Measurements from ENCODE around the gene EPHA2. TPM values are rescaled to one million over a fixed set of nuclear protein-coding genes. Genes with fewer than 3 reads are reported as not detected.

Gene EPHA2
- total RNA-seq, 2 donors from 2014 or later: 19.5 to 26.7 TPM

DNA sequence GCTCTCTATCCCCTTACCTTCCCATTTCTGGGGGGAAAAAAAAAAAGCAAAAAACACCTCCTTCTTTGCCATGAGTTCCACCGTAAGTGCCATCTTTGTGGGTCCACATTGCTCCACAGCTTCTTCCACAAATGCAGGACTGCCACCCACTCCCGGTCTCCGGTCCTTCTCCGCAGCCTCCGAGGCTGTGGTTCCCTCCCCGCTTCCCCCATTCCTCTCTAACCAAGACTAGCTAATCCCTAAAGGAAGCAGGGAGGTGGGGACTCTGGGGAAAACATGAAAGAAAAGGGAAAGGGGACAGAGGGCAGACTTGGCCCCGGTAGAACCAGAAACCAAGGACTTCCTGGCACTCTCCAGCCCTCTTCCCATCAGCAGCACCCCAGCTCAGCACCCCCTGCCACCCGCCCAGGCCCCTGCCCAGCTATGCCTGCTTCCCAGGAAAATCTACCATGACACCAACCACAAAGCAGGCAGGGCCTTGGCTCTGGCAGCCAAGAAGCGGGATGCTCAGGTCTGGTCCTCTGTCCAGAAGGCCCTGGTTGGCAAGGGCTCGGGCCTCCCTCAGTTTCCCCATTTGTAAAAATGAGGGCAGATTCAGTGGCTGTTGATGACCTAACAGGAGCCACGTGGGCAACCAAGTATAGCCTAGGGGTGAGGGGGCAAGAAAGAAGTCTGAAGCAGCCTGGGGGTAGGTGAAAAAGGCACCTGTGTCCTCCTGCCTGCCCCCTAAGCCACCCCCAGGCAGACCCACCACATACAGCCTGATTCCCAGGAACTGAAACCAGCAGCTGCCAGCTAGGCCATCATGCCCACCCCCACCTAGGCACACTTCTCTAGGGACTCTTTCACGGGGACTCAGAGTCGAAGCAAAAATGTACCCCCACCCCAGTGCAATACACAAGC is 2.5 kb downstream of the EPHA2 start:
- Histone ChIP-seq H3K9me3 (no peaks in the 10 kb centered on the region), H3K4me3 (peak overlapping the region in 1 of 2 donors; percentile 15), H3K36me3 (replicated peaks in 1 of 2; ENCODE audit: insufficient read depth in 1 of 2, low read depth in 2 of 2) (peaks cover 0 to 3% of the 10 kb centered on the region in 2 donors), H3K27ac (peak overlapping the region; percentile 91 to 94 (median 92)), H3K4me1 (peaks cover 59% of the 10 kb centered on the region), H3K27me3 (no peaks in the 10 kb centered on the region)
- ATAC-seq (no peak), DNase-seq (no peak)
- TF ChIP-seq, protein P1, sequence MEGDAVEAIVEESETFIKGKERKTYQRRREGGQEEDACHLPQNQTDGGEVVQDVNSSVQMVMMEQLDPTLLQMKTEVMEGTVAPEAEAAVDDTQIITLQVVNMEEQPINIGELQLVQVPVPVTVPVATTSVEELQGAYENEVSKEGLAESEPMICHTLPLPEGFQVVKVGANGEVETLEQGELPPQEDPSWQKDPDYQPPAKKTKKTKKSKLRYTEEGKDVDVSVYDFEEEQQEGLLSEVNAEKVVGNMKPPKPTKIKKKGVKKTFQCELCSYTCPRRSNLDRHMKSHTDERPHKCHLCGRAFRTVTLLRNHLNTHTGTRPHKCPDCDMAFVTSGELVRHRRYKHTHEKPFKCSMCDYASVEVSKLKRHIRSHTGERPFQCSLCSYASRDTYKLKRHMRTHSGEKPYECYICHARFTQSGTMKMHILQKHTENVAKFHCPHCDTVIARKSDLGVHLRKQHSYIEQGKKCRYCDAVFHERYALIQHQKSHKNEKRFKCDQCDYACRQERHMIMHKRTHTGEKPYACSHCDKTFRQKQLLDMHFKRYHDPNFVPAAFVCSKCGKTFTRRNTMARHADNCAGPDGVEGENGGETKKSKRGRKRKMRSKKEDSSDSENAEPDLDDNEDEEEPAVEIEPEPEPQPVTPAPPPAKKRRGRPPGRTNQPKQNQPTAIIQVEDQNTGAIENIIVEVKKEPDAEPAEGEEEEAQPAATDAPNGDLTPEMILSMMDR (IDR thresholded peaks at IDR 0.05): no peak
- TF ChIP-seq POLR2A (IDR thresholded peaks at IDR 0.05): no peak
- intact Hi-C loops (cut with DNase I): no loop called here
- WGBS, 2 donors: 55 to 65% methylated on average over 13 of the region's 13 CpGs

DNA sequence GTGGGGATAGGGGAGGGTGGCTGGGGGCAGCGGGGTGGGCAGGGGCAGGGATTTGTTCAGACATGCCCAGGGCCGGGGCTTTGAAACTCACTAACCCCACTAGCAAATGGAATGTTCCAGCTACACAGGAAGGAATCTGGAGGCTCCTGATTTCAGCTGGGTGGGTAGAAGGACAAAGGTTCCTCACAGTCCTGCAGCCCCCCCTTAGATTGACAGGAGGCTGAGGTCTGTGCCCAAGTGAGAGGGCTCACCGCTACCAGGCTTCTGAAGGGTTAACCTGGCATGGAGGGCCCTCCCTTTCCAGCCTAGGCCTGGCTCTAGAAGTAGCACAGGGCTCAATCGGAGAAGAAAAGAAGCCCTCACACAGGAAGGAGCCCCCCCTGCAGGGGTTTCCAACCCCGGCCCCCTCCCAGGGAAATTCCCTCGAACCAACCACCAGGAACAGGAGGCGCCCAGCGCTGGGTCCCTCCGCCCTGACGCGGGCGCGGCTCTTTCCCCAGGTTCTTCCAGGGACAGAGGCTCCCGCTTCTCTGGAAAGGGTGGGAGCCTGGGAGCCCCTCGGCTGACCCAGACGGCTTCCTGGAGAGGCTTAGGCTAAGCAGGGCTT is 3.3 kb downstream of the EPHA2 start:
- no peak for ATAC-seq
- intact Hi-C loops (cut with DNase I): no loop called here
- Histone ChIP-seq H3K27me3 (no peaks in the 10 kb centered on the region), H3K9me3 (no peaks in the 10 kb centered on the region), H3K36me3 (replicated peaks in 1 of 2; ENCODE audit: insufficient read depth in 1 of 2, low read depth in 2 of 2) (peaks cover 0 to 3% of the 10 kb centered on the region in 2 donors), H3K4me1 (peaks cover 66% of the 10 kb centered on the region), H3K27ac (peak overlapping the region; percentile 18 to 94 (median 92)), H3K4me3 (no peak overlapping the region)
- 53 to 78% methylated on average over 16 of the region's 16 CpGs for WGBS, 2 donors
- TF ChIP-seq POLR2A (IDR thresholded peaks at IDR 0.05): peak in 2 of 3 donors; percentile 16 to 28
- TF ChIP-seq, protein P1 (IDR thresholded peaks at IDR 0.05): no peak
- DNase-seq: no peak

DNA sequence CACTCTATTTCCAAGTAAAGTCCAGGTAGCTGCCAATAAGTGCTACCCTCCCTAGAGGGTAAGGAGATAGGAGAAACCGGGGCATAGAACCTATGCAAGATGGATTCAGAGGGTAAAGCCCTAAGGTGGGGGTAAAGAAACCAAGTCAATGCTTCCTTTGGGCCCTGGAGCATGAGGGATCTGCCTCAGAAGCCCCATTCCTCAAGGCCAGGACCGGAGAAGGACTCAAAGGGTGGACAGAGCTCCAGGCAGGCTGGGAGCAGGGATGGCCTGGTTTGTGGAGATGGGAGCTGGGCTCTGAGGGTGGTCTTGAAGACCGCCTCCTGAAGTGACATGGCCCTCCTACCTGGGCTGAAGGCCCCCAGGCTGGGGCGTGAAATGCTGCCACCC is 3.9 kb downstream of the EPHA2 start:
- Histone ChIP-seq H3K4me1 (peaks cover 72% of the 10 kb centered on the region), H3K27ac (peak overlapping the region; percentile 18 to 94 (median 92)), H3K4me3 (no peak overlapping the region), H3K36me3 (replicated peaks in 1 of 2; ENCODE audit: insufficient read depth in 1 of 2, low read depth in 2 of 2) (peaks cover 0 to 3% of the 10 kb centered on the region in 2 donors), H3K27me3 (no peaks in the 10 kb centered on the region), H3K9me3 (no peaks in the 10 kb centered on the region)
- TF ChIP-seq POLR2A (IDR thresholded peaks at IDR 0.05): no peak
- TF ChIP-seq, protein P1 (IDR thresholded peaks at IDR 0.05): no peak
- intact Hi-C loops (cut with DNase I): no loop called here
- ATAC-seq: no peak
- no peak for DNase-seq
- WGBS, 2 donors: 85% methylated on average over 1 to 4 of the region's 4 CpGs

DNA sequence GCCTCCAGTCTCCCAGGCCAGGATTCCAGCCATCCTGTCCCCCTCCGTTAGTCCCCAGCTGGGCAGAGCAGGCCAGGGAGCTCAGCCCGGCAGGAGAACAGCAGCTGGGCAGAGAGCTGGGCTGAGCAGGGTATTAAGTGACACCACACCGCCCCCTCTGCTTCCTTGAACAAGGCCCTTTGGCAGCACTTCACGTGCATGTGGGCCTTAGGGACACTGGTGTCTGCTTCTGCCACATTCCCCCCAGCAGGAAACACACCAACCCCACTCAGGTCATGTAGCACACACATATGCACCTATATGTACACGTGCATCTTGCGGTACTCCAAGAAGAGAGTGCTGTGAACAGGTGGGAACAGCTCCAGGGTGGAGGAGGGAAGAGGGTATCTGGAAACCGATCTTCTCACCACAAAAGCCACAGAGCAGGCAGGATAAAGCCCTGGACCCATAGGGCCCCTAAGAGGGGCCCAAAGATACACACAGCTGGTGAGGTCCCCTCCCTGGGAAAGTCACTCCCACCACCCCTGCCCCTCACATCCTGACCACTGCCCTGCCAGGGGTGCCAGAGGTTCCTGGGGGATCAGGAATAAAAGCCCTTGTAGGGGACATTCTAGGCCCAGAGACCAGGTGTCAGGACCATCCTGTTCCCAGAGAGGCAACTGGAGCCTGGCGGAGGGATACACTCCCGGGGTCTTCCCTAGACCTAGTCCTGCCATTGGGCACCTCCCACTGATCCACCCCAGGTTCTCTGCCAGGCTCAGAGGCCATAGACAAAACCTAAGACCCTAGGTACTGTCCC is 4.5 kb downstream of the EPHA2 start:
- Histone ChIP-seq H3K27ac (peak overlapping the region in 3 of 4 donors; percentile 91 to 94 (median 93)), H3K36me3 (replicated peaks in 1 of 2; ENCODE audit: insufficient read depth in 1 of 2, low read depth in 2 of 2) (peaks cover 0 to 3% of the 10 kb centered on the region in 2 donors), H3K27me3 (no peaks in the 10 kb centered on the region), H3K4me3 (no peak overlapping the region), H3K4me1 (peaks cover 74% of the 10 kb centered on the region), H3K9me3 (no peaks in the 10 kb centered on the region)
- ATAC-seq (no peak), DNase-seq (no peak)
- 56 to 70% methylated on average over 5 to 9 of the region's 9 CpGs for WGBS, 2 donors
- intact Hi-C loops (cut with DNase I): no loop called here
- TF ChIP-seq, protein P1 (IDR thresholded peaks at IDR 0.05): no peak
- no peak for TF ChIP-seq POLR2A (IDR thresholded peaks at IDR 0.05)

All from body of pancreas (tissue), 4 donors.